HCEC 1CT (cell line): ENCODE measurements around the gene TFEB.

Experiments
- DNase-seq: peaks from one replicate; pipeline ENCODE4 v3.0.0-alpha.2; 2017

TFEB gene

GRCh38 chr6:41671376-41671775 lies 64.0 kb downstream of the TFEB start:
- DNase-seq = no peak

DNA sequence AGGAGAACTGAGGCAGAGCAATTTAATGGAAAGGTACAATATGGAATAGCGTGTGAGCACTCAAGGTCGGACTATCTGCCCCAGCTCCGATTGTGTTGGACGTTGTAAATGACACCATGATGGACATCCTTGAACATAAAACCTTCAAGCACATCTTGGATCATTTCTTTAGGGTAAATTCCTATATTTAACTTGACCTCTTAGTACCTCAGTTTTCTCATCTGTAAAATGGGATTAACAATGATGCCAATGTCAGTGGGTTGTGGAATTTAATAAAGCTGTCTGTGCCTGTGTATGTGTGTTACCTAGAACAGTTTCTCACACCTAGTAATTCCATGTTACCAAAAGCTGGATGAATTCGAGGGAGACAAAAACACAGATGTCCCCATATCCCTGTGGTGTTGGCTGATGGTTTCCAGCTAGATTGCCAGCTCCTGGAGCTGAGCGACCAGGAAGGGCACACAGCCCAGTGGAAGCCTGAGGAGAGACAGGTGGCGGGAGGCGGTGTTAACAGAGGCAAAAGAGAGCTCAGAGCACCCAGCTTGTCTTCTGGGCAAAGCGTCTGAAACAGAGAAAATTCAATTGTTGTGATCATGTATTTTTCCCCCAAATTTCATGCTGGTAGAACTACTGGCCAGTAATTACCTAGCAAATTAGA lies 64.6 kb downstream of the TFEB start:
- DNase-seq = no peak

DNA sequence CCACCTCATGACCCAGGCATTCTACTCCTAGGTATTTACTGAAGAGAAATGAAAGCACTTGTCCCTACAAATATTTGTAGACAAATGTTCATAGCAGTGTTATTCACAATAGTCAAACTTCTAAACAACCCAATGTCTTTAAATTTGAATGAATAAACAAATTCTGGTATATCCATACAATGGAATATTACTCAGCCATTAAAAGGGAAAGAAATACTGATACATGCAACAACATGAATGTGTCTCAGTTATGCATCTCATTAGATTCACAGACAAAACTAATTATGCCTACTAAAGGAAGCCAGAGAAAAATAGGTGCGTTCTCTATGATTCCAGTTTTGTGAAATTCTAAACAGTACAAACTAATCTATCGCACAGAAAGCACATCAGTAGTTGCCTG lies 66.4 kb downstream of the TFEB start:
- no peak for DNase-seq

DNA sequence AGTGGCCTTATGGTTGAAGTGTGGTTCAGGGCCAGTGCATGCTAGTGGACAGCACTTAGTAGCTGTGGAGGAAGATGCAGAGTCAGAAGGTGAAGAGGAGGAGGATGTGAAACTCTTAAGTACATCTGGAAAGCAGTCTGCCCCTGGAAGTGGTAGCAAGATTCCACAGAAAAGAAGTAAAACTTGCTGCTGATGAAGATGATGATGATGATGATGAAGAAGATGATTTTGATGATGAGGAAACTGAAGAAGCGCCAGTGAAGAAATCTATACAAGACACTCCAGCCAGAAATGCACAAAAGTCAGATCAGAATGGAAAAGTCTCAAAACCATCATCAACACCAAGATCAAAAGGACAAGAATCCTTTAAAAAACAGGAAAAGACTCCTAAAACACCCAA lies 68.2 kb downstream of the TFEB start:
- no peak for DNase-seq

DNA sequence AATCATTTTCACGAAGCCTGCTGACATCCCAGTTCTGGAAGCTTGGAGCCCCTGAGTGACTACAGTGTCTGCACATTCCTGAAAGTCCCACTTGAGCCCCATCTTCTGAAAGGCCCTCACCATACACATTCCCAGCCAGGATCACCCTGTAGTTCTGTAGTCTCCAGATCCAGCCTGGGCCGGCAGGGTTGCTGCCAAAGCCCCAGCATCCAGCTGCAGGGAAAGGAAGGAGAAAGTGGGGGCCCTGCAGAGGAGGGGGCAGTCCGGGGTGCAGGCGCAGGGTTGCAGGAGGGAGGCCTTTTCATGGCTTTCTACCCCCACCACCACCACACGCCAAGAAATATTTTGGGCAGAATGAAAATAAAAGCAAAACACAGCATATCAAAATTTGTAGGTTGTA lies 71.1 kb downstream of the TFEB start:
- no peak for DNase-seq

DNA sequence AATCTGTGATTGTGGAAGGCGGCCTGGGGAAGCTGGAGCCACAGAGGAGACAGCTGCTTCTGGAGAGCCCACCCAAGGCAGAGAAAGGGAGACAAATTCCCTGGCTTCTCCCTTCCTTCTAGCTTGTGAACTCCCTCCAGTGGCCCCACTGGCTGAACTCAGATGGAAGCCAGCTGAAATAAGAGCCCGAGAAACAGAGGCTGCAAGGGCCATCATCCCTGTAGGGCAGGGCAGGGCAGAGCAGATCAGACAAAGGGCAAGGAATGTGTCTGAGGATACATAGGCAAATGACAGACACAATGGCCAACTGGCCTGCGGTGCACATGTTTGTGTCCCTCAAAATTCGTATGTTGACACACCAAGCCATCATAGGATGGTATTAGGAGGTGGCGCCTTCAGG lies 71.8 kb downstream of the TFEB start:
- no peak for DNase-seq

- DNase-seq = no peak
Measured at GRCh38 chr6:41659935-41660334, 75.5 kb downstream of the TFEB start.

DNA sequence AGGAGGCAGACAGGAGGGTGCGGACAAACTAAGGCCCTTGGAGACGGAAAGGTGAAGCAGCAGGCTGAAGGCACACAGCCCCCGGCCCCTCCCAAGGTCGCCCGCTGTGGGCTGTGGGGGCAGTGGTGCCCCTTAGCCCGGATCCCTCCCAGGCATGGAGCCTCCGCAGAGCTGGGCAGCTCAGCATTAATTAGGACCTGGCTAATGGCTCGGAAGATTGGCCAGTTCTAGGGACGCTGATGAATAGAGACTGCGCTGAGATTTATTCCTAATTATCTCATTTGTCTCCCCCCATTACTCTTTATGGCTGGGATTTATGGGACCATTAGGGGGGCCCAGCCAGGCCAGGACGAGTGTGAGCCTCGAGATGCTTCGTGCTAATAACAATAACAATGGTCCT lies 76.8 kb downstream of the TFEB start:
- DNase-seq = no peak

DNA sequence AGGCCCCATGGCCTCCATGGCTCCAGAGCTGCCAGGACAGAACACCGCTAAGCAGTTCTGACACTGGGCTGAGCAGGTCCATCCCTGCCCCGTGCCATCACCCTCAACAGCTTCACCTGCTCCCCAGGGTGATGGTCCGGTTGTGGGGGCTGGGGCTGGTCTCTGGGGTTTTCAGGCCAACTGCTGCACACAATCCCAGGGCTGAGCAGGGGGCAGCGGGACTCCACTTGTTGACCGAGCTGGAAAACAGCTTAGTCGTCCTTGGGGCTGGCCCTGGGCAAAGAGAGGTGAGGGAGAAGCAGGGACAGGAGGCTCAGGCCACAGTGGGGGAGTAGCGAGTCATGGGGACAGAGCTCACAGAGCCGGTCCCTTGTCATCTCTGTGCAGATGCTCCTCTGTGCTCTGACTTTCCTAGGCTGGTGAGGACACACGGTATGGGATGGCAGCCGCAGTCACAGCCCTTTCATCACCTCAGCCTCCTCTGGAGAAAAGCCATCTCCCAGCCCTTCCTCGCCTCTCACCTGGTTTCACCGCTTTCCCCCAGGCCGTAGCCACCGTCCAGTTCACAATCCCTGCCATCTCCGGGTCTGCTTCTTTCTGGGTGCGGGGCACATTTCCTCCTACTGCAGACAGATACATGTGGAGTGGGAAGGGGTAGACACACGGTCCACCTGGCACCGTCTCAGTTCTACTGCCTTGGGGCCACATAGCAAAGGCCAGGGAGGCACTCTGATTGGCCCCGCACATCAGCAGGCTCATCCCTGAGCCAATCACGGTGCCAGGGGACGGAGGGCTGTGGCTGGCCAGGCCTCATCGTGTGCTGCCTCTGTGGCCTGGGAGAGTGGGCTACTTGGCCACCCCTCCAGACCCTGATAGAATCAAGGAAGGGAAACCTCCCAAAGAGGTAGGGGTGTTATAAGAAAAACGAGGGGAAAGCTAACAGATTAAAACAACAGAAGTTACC lies 78.0 kb downstream of the TFEB start:
- DNase-seq = no peak

GRCh38 chr6:41656002-41656691 lies 79.3 kb downstream of the TFEB start:
- no peak for DNase-seq

DNA sequence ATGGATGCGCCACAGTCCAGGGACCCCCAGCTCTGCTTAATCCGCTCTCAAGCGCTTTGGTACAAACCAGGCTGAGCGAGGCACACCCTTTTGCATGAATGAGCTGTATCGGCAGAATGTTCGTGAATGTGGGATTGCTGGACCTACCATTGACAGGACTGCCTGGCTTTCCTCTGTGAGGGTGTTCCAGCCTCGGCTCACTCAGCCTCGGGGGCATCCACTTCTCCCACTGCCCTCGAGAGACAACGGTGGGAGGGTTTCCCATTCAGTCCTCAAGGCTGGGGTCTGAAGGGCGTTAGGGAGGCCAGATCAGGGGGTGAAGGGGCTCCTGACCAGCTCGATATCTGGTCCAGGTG lies 79.8 kb downstream of the TFEB start:
- DNase-seq = no peak

DNA sequence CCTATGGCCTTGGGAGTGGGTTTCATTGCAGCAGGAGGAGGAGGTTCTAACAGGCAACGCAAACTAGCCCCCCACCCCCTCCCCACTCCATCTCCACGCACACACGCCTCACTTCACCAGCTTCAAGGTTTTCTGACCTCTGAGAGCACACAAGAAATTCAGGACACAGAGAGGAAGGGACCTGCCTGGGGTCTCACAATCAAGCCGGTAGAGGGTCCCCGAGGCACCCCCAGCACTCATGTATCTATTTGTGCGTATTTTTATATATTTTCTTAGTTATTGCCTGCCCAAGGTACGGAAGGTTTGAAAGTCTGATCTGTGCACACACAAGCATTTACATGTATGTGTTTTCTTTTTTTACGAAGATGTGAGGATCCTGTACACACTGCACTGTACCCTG lies 80.2 kb downstream of the TFEB start:
- DNase-seq = no peak

DNA sequence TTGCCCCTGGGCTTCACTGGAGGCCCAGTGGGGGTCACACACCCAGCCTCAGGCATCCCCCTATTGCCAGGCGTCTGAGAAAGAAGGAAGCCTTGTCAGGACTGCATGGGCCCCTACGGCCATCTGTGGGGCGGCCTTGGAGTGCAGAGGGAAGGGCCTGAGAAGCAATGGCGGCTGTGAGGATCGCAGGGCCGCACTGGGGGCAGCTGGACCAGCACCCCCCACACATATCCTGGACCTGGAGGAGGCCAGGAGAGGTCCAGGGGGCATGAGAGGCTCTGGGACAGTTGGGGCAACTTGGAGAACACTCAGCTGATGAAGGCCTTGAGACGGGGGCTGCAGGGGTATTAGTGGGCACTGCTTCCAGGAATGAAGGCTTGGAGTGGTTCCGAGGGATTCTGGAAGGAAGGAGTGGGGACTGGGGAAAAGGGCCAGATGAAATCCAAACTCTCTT lies 80.7 kb downstream of the TFEB start:
- no peak for DNase-seq

GRCh38 chr6:41654151-41654697 lies 81.2 kb downstream of the TFEB start:
- DNase-seq = no peak

DNA sequence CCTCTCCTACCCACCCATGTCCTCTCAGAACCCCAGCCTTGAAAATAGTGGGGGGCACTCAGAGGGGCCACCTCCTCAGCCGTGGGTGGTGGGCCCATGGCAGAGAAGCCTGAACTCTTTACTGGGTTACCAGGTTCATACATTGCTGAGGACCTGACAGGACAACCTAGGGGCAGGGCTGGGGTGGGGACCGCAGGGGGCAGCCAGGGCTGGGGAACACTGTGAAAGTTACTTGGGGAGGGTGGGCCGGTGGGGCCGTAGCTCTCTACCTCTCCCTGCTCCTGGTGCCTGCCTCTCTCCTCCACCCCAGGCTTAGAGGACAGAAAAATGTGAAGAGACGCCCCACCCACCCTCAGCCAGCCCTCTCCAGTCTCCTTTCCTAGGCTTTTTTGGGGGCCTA lies 81.7 kb downstream of the TFEB start:
- no peak for DNase-seq

DNA sequence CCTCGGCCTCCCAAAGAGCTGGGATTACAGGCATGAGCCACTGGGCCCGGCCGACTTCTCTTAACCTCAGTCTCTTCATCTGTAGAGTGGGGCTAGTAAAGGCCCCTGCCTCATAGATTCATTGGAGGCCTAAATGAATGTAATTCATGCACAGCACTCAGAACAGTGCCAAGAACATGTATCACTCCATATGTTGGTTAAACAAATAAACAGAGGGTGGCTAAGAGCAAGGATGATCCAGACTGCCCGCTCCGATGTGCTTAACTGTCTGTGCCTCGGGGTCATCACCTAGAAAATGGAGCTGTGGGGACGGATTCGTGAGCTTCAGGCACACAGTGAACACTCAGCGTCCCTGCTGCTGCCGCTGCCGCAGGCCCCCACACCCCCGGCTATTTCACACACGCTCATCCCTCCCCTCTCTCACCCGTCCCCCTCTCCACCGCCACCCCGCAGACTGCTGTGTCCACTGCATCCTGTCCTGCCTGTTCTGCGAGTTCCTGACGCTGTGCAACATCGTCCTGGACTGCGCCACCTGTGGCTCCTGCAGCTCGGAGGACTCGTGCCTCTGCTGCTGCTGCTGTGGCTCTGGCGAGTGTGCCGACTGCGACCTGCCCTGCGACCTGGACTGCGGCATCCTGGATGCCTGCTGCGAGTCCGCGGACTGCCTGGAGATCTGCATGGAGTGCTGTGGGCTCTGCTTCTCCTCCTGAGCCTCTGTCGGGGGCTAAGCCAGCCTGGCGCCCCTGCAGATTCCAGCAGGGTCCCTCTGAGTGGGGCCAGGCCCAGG lies 82.3 kb downstream of the TFEB start:
- no peak for DNase-seq

DNA sequence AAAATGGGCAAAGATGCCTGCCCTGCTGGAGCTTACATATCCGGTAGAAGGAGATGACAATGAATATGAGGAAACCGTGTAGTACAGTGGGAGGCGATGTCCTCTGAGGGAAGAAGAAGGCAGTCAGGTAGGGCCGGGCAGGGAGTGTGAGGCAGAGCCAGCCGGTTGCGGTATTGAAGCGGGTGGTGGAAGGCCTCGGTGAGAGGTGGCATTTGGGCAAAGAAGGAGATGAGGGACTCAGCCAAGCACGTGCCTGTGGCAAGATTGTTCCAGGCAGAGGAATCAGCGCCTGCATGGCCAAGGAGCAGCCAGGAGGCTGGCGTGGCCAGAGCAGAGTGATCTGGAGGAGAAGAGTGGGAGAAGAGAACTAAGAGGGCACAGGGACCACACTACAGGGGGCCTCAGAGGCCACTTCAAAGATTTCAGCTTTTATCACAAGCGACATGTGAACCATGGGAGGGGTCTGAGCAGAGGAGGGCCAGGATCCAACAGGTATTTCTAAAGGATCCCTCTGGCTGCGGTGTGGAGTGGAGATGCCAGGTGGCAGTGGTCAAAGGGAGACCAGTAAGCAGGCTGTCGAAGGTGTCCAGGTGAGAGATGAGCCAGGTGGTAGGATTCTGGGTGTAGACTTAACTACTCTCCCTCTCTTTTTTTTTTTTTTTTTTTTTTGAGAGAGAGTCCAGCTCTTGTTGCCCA lies 83.3 kb downstream of the TFEB start:
- no peak for DNase-seq

DNA sequence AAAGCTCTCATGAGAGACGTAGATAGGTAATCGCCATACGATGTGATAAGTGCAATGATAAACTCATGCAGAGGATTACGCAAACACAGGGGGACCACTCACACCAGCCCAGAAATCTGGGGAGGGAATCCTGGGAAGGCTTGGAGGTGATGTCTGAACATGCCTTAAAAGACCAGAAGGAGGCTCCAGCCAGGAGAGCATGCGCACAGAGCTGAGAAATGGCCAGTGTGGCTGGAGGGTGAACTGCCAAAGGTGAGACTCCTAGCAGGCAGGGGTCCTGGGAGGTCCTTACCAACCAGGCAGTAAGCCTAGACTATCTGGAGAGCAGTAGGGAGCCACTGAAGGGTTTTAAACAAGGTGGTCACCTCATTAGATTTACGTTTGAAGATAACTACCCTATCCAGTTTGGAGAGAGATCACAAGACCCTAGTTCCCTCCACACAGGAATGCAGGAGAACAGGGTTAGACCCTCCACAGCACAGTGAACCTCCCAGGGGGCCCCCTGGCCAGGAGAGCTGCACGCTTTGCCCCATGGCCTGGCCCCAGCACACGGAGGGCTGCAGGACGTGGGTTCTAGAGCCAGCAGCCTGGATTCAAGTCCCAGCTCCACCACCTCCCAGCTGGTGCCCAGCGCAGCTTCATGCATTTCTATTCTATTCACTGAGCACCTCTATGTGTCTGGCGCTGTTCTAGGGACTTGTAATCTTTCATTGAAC lies 84.0 kb downstream of the TFEB start:
- no peak for DNase-seq

DNA sequence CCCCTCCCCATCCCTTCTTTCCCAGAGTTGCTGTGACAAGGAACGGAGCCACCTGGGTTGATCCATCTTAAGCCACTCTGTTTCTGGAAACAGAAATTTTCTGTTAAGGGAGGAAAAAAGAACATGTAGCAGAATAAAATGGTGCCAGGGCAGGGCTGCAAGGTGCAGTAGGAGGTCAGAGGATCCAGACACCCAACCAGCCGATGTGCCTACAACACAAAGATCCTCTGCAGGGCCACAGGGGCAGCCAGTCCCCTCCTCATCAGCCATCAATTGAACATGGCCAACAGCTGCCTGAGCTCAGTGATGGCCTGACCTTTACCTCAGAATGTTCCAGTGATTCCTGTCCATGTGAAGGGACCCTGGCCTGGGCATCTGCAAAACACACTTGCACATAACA lies 85.3 kb downstream of the TFEB start:
- DNase-seq = no peak

DNA sequence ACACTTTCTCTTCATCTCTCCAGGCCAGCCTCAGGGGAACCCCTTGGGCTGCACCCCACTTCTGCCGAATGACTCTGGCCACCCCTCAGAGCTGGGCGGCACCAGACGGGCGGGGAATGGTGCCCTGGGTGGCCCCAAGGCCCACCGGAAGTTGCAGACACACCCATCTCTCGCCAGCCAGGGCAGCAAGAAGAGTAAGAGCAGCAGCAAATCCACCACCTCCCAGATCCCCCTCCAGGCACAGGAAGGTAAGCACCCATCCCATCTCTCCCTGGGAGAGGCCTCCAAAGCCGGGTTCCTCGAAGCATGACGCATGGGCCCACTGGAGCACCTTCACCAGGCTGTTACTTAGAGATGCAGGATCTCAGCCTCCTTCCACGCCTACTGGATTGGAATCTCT lies 85.8 kb downstream of the TFEB start:
- no peak for DNase-seq

- DNase-seq = no peak
Measured at GRCh38 chr6:41648921-41649320, 86.5 kb downstream of the TFEB start.
